VCaP (cell line): ENCODE measurements around the gene FAM219B.

Source experiments
- H3K27ac ChIP-seq: fragments of 450-650 bp; 2 replicates; pipeline ENCODE4 v1.5.1; 2017
- CTCF ChIP-seq: fragments of 450-650 bp; conservative IDR thresholded peaks from 2 replicates; pipeline ENCODE4 v1.5.1; 2017; ENCODE audit warnings: mild to moderate bottlenecking, moderate library complexity

FAM219B gene

DNA sequence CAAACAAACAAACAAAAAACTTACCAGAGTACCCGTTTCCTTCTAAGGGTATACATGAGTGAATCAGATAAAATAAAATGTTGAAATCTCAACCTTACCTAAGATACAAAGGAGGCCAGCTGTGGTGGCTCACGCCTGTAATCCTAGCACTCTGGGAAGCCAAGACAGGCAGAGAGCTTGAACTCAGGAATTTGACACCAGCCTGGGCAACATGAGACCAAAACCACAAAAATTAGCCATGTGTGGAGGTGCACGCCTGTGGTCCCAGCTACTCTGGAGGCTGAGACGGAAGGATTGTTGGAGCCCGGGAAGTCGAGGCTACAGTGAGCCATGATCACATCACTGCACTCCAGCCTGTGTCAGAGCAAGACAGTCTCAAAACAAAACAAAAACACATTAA, 11.0 kb upstream of the FAM219B start:
- no peak for TF ChIP-seq CTCF
- H3K27ac ChIP-seq, result no peak overlapping the region

DNA sequence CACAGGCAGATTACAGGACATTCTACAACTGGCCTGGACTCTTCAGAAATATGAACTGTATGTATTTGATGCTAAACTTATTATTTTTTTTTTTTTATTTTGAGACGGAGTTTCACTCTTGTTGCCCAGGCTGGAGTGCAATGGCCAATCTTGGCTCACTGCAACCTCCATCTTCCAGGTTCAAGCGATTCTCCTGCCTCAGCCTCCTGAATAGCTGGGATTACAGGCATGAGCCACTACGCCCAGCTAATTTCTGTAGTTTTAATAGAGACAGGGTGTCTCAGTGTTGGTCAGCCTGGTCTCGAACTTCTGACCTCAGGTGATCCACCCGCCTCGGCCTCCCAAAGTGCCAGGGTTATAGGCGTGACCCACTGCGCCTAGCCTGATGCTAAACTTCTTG, 7.1 kb upstream of the FAM219B start:
- H3K27ac ChIP-seq, result peak overlapping the region; percentile 41

DNA sequence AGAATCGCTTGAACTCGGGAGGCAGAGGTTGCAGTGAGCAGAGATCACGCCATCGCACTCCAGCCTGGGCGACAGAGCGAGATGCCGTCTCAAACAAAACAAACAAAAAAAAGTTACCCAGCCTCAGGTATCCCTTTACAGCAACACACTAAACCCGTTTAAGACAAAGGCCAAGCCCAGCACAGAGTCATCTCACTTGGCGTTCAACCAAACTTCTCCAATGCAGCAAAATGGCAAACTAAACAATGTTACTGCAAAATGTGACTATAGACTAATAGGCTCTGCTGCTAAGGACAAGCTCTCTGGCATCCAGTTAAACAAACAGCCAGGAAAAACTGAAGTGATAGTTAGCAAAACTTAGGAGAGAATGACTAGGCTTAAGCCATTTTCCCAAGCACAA, 6.4 kb upstream of the FAM219B start:
- TF ChIP-seq CTCF, result no peak
- H3K27ac ChIP-seq, result peak overlapping the region; percentile 41

GRCh38 chr15:74908635-74909034, 2.0 kb upstream of the FAM219B start:
- no peak for TF ChIP-seq CTCF
- H3K27ac ChIP-seq, result no peak overlapping the region

- TF ChIP-seq CTCF, result no peak
- peak overlapping the region; percentile 98 for H3K27ac ChIP-seq
These were observed 666 bp upstream of the FAM219B start for GRCh38 chr15:74907163-74907870.

DNA sequence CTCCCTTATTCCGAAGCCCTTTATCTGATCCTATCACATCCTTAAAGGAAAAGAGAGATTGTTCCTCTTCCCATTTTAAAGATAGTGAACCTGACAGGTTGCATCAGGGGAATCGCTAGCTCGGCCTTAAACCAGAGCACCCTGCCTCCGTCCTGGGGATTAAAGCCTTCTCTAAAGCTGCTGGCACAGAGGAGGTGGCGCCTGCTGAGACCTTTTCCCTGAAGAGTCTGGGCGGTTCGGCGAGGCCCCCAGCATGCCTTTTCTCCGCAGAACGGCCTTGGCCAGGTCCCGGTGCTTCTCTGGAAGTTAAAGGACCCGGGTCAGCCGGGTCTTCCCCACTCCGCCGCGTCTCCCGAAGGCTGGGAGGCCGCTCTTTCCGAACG, 593 bp downstream of the FAM219B start:
- peak overlapping the region; percentile 98 for H3K27ac ChIP-seq
- TF ChIP-seq CTCF, result no peak

DNA sequence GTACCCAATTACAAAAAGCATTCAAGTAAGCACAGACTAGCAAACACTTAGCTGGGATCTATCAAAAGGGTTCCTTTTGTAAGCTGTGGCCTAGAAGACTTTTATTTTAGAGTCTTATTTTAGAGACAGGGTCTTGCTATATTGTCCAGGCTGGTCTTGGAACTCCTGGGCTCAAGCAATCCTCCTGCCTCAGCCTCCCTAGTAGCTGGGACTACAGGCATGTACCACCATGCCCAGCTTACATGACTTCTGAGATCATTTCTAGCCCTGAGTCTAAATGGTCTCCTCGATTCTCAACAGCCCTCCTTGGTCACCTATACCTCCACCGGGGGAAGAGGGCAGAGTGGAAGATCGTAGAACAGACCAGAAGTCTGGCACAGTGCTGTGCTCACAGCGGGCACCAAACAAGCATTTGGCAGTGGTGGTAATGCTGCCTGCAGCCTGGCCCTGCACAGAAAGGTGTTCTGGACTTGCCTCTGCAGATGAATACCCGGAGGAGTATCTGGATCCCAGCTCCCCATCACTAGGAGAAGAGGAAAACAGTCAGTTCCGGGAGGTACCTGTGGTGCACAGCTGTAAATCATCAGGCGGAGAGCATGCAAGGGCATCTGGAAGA, 2.4 kb downstream of the FAM219B start:
- no peak for TF ChIP-seq CTCF
- peak overlapping the region; percentile 98 for H3K27ac ChIP-seq

DNA sequence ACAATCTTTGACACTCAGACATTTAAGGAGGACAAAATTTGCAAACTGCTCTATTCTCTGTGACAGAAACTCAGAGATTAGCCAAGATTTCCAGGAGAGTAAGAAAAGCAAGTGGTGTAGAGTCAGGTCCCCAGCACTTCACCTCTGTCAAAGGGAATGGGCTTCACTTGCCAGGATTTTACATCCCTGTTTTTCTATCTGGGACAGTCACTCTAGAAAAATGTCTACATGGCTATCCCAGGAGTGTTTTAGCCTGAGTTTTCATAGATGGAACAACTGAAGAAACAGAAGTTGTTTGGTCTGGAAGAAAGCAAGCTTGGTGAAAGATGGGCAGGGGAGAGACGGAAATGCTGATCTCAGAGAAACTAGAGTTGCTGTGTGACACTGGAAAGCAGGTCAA, 3.0 kb downstream of the FAM219B start:
- TF ChIP-seq CTCF, result no peak
- peak overlapping the region; percentile 98 for H3K27ac ChIP-seq
